OCI-LY7 (cell line): ENCODE results near the gene IDNK. TPM values are rescaled to one million over a fixed set of nuclear protein-coding genes. Genes with fewer than 3 reads are reported as not detected.

Experiments used
- BruUV-seq: library from RNA; stranded (reverse); fragments of 400-500 nt; replicated peaks from 2 replicates; lab custom pipeline; 2021; lab: Mats Ljungman, UMichigan
- CTCF ChIA-PET: fragments of 300-600 bp; sonication (Branson Sonifier 250); formaldehyde crosslinking; loops from one replicate; lab custom pipeline; 2022; ENCODE audit warnings: antibody characterized with exemption; ENCODE audit not compliant: unreplicated experiment; lab: Charles Lee
- POLR2A ChIA-PET: fragments of 300-600 bp; sonication (Branson Sonifier 250); formaldehyde crosslinking; loops from one replicate; lab custom pipeline; 2022; ENCODE audit warnings: antibody characterized with exemption; lab: Charles Lee
- DNase-seq: peaks from one replicate; pipeline ENCODE4 v3.0.0-alpha.2; 2015; ENCODE audit warnings: low spot score
- H2AFZ ChIP-seq: fragments of 200-600 bp; sonication (generic), shearing (Covaris generic); 2 replicates; pipeline ENCODE4 v1.6.1; 2014; ENCODE audit warnings: mild to moderate bottlenecking, antibody characterized with exemption, low read length, moderate library complexity
- H3K27ac ChIP-seq: fragments of 200-600 bp; sonication (generic); 2 replicates; pipeline ENCODE4 v1.5.1; 2014; ENCODE audit warnings: mixed run types, low read depth, mild to moderate bottlenecking, moderate library complexity, low read length, inconsistent platforms; ENCODE audit not compliant: poor library complexity, severe bottlenecking
- H3K36me3 ChIP-seq: fragments of 200-600 bp; sonication (generic); 2 replicates; pipeline ENCODE4 v1.6.1; 2014; ENCODE audit warnings: mild to moderate bottlenecking, antibody characterized with exemption, low read length, moderate library complexity, mixed read lengths; ENCODE audit not compliant: insufficient read depth
- H3K4me1 ChIP-seq: fragments of 200-600 bp; sonication (generic); 2 replicates; pipeline ENCODE4 v1.5.1; 2014; ENCODE audit warnings: mild to moderate bottlenecking, low read length; ENCODE audit not compliant: insufficient read depth, poor library complexity, severe bottlenecking
- H3K4me2 ChIP-seq: fragments of 200-600 bp; sonication (generic); 2 replicates; pipeline ENCODE4 v1.6.1; 2014; ENCODE audit warnings: mild to moderate bottlenecking, low read length
- H3K4me3 ChIP-seq: fragments of 200-600 bp; sonication (generic); 2 replicates; pipeline ENCODE4 v1.5.1; 2014; ENCODE audit warnings: mild to moderate bottlenecking, low read depth, low read length; ENCODE audit not compliant: poor library complexity, severe bottlenecking
- H3K79me2 ChIP-seq: fragments of 200-600 bp; sonication (generic); 2 replicates; pipeline ENCODE4 v1.6.1; 2016; ENCODE audit warnings: low read depth, mild to moderate bottlenecking, low read length, moderate library complexity, mixed read lengths; ENCODE audit not compliant: insufficient read depth
- H3K9me2 ChIP-seq: fragments of 200-600 bp; sonication (generic); 2 replicates; pipeline ENCODE4 v1.6.1; 2016; ENCODE audit warnings: mild to moderate bottlenecking, low read length, mixed read lengths; ENCODE audit not compliant: insufficient read depth
- H3K9me3 ChIP-seq: fragments of 200-600 bp; sonication (generic); 2 replicates; pipeline ENCODE4 v1.6.1; 2014; ENCODE audit warnings: mild to moderate bottlenecking, mixed run types, low read length, mixed read lengths
- H4K20me1 ChIP-seq: fragments of 200-600 bp; sonication (generic); 2 replicates; pipeline ENCODE4 v1.6.1; 2014; ENCODE audit warnings: mild to moderate bottlenecking, antibody characterized with exemption, low read length, moderate library complexity, mixed read lengths; ENCODE audit not compliant: insufficient read depth
- CTCF ChIP-seq: fragments of 200-600 bp; sonication (generic); conservative IDR thresholded peaks from 2 replicates; pipeline ENCODE4 v1.5.1; 2014; ENCODE audit warnings: mild to moderate bottlenecking, antibody characterized with exemption, low read length, moderate library complexity, mixed read lengths
- EZH2phosphoT487 ChIP-seq: fragments of 200-600 bp; sonication (generic); IDR thresholded peaks from 2 replicates; pipeline ENCODE4 v1.6.1; 2018; ENCODE audit warnings: low read depth, borderline replicate concordance, mild to moderate bottlenecking, mixed run types, antibody characterized with exemption, low read length, moderate library complexity, mixed read lengths
- intact Hi-C: fragments of 100-400 bp; cut with micrococcal nuclease; formaldehyde crosslinking; loops from one replicate; pipeline ENCODE4 v1.10.0; 2022; ENCODE audit not compliant: unreplicated experiment
- total RNA-seq, 2 experiments: library from RNA; depleted of rRNA in 1 of 2; stranded (reverse); fragments of >200 nt in 1 of 2; shearing (Covaris generic) in 1 of 2; gene quantifications; 2 replicates each; pipeline ENCODE4 v1.2.3, GENCODE V29; 2014 to 2022

Gene IDNK
- total RNA-seq, 2 experiments from 2014 or later: 3.7 to 8.2 TPM

GRCh38 chr9:83588256-83588655 lies 34.7 kb upstream of the IDNK start:
- no peak overlapping the region for H3K4me3 ChIP-seq
- H2AFZ ChIP-seq: no peak overlapping the region
- BruUV-seq: no TSS peak
- no peaks in the 10 kb centered on the region for H3K9me3 ChIP-seq
- no peaks in the 10 kb centered on the region for H4K20me1 ChIP-seq
- no peaks in the 10 kb centered on the region for H3K9me2 ChIP-seq
- no peak overlapping the region for H3K4me2 ChIP-seq
- H3K4me1 ChIP-seq: no peaks in the 10 kb centered on the region
- ChIA-PET POLR2A (no interaction called here), CTCF (no interaction called here)
- H3K27ac ChIP-seq: no peak overlapping the region
- intact Hi-C loops: no loop called here
- DNase-seq: no peak
- H3K36me3 ChIP-seq: no peaks in the 10 kb centered on the region
- TF ChIP-seq CTCF (no peak), EZH2phosphoT487 (no peak)
- H3K79me2 ChIP-seq: no peaks in the 10 kb centered on the region

- TF ChIP-seq EZH2phosphoT487: no peak
- peak; percentile 91 for TF ChIP-seq CTCF
- ChIA-PET POLR2A (no interaction called here), CTCF (no interaction called here)
- no peaks in the 10 kb centered on the region for H3K79me2 ChIP-seq
- H2AFZ ChIP-seq: no peak overlapping the region
- no TSS peak for BruUV-seq
- H3K4me1 ChIP-seq: no peaks in the 10 kb centered on the region
- H3K9me2 ChIP-seq: no peaks in the 10 kb centered on the region
- no peak overlapping the region for H3K27ac ChIP-seq
- H3K36me3 ChIP-seq: no peaks in the 10 kb centered on the region
- H3K4me2 ChIP-seq: no peak overlapping the region
- H3K4me3 ChIP-seq: no peak overlapping the region
- no peaks in the 10 kb centered on the region for H3K9me3 ChIP-seq
- intact Hi-C loops: loop anchor here (2.0 kb wide), 1 partner anchor 262 kb away; no protein-coding TSS in a partner anchor
- peak; percentile 42 for DNase-seq
- no peaks in the 10 kb centered on the region for H4K20me1 ChIP-seq
These were observed 25.9 kb upstream of the IDNK start for GRCh38 chr9:83596899-83597504.

- H3K4me2 ChIP-seq: no peak overlapping the region
- intact Hi-C loops: no loop called here
- no peaks in the 10 kb centered on the region for H4K20me1 ChIP-seq
- BruUV-seq: no TSS peak
- no peaks in the 10 kb centered on the region for H3K36me3 ChIP-seq
- H3K4me3 ChIP-seq: no peak overlapping the region
- no peaks in the 10 kb centered on the region for H3K79me2 ChIP-seq
- H2AFZ ChIP-seq: no peak overlapping the region
- H3K9me3 ChIP-seq: no peaks in the 10 kb centered on the region
- H3K9me2 ChIP-seq: no peaks in the 10 kb centered on the region
- no peak overlapping the region for H3K27ac ChIP-seq
- DNase-seq: no peak
- CTCF ChIA-PET: no interaction called here
- TF ChIP-seq CTCF (no peak), EZH2phosphoT487 (no peak)
- H3K4me1 ChIP-seq: no peaks in the 10 kb centered on the region
- POLR2A ChIA-PET: no interaction called here
These were observed 24.5 kb upstream of the IDNK start for GRCh38 chr9:83598487-83598886.
